HG02870 (cell line): ENCODE measurements around the gene CABYR.

ENCODE experiments used
- ATAC-seq: cut with Tn5 transposase; IDR thresholded peaks from one replicate; pipeline ENCODE4 v1.9.1; 2021; ENCODE audit warnings: mild to moderate bottlenecking, moderate library complexity; ENCODE audit not compliant: unreplicated experiment

The CABYR gene

DNA sequence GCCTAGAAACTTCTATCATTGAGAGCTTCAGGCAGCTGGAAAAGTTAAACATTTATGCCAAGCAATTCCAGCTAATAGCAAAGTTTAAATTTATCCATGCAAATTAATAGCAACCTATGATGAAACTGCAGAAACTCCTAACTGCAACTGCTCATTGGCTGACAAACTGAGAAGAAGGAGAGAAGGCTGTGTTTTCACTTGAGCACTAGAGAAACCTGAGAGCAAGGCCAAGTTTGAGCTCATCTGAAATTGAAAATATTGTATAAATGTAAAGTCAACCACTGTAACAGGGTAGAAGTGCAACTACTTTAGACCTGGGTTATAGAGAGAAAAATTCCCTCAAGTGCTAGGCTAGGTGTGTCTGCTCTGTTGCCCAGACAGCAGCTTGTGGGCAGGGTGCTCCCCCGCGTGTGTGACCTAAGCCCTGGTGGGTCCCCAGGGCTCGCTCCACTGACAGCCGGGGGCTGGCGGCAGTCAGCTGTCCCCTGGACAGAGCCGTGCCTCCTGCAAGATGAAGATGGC, 50.2 kb downstream of the CABYR start:
- ATAC-seq = peak; percentile 93

DNA sequence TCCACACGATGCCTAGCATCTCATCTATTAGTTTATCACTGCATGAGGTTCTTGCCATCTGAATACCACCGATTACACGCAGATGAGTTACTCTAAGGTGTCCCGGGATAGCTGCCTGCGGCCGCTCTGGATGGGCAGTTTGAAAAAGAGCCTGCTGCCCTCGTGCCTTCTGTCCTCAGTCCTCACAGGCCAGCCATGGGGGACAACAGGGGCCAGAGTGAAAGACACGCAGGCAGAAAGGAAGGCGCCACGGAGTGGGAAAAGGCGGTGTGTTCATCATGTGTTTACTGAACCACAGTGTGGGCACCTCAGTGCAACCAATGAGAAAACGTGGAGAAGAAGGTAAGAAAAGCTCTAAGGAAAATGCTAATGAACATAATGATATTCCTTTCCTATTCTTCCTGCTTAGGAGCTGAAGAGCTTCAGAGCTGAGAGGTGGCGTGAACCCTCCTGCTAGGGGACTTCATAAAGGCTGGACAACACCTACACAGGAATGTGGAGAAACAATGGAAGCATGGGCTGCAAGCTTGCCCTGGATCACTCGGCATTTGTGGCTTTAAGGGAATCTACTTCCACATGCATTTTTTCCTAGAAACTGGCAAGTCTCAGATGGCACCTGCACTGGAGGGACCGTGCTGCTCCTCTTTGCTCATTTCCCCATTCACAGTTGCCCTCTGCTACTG, 50.9 kb downstream of the CABYR start:
- no peak for ATAC-seq

- no peak for ATAC-seq
These were observed 51.7 kb downstream of the CABYR start for GRCh38 chr18:24190590-24190989.

DNA sequence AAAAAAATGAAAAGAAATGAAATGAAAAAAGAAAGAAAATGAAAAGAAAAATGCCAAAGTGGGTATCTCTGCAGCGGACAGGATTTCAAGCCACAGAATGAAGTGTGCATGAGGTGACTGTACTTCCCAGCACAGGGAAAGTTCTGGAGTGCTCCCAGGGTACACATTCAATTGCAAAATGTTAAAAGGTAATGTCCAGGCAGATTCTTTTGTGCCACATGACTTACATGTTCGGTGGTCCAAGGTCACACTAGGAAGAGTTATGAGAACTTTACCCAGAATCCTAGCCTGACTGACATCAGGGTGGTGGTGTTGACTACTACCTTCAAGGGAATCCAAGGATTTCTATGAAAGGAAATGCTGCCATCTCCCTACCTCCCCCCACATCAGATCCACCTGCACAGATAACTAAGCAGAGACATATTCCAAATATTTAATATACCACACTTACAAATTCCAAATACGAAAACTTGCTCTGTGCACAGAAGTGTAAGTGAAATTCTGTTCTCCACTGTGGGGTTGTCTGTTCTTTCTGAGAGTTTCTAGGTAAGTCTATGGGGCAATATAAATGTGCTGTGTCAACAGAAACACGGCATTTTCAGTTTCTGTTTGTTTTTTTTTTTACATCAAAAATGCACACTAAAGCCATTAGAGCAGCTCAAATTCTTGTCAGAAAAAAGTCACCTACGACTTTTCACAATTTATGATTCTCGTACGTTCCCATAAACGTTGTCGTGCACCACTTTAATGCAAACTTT, 56.6 kb downstream of the CABYR start:
- ATAC-seq = no peak

GRCh38 chr18:24196764-24197163, 57.9 kb downstream of the CABYR start:
- ATAC-seq = no peak

GRCh38 chr18:24197412-24197811, 58.5 kb downstream of the CABYR start:
- ATAC-seq = no peak

DNA sequence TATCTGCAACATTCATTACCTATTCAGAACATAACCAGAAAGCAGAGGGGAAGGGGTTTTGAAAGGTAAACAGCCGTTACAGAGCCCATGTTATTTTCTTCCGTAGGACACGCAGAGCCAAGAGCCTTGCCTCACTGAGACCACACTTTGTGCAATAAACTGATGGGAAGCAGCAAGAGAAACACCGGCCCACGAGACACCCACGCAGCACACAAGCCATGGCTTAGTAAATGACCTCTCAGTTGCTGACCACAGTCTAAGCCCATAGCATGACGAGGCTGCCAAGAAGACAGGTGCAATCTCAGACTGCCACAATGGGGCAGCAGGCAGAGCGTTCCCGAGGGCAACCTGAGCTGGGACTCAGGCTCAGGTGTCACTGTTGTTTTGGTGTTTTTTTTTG, 59.6 kb downstream of the CABYR start:
- ATAC-seq = no peak

DNA sequence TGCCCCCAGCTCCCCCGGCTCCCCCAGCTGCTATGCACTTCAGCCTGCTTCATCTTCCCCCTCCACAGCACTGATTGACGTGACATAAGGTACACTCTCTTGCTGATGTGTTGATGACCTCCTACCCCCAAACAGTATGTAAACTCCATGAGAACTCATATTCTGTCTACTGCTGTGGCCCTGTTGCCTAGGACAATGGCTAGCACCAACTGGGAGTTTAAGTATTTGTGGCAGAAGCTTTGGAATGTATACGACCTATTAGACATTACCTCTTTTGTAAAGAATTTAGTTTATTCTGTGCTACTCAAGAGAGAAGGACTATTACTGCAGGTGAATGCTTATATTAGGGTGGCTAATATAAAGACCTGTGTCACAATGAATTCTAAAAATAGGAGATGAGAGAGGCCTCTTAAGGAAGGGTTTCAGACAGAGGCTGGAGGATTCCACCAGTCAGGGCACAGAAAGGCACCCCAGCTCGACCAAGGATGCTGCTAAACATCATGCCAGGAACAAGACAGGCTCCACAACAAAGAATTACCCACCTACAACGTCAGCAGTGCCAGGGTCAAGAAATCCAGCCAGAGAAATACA, 60.6 kb downstream of the CABYR start:
- no peak for ATAC-seq

GRCh38 chr18:24200494-24201290, 61.8 kb downstream of the CABYR start:
- ATAC-seq = no peak

- no peak for ATAC-seq
These were observed 63.1 kb downstream of the CABYR start for GRCh38 chr18:24201699-24202687.

GRCh38 chr18:24204904-24205303, 66.0 kb downstream of the CABYR start:
- ATAC-seq = no peak

GRCh38 chr18:24208270-24209035, 69.6 kb downstream of the CABYR start:
- ATAC-seq = no peak

DNA sequence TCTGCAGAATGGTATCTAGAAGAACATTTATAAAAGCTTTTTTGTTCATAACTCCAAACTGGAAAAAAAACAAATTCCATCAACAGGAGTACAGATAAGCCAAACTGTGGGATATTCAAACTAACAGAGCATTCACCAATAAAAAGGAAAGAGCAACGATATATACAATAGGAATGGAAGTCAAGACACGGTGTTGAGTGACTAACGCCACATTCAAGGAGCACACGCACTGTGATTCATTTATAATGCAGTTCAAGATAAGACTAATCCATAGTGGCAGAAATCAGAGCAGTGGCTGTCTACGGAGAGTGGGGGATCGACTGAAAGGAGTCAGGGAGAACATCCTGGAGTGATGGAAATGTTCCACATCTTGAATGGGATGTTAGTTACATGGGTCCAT, 70.7 kb downstream of the CABYR start:
- no peak for ATAC-seq
